NCI-H146 treated with DMSO at 0.1 percent for 48 hours (cell line): ENCODE results near the gene OR2A12.
"Not testable (repeated sequence)": the region's sequence is repeated elsewhere in the genome, so short reads cannot be mapped to it uniquely, and the experiment has no call there.

ENCODE experiments used
- DNase-seq: peaks from one replicate; lab custom pipeline; 2025; ENCODE audit not compliant: unreplicated experiment; lab: John Stamatoyannopoulos, UW

Gene OR2A12

GRCh38 chr7:144118341-144118740, 32.3 kb downstream of the OR2A12 start:
- DNase-seq: no peak

DNA sequence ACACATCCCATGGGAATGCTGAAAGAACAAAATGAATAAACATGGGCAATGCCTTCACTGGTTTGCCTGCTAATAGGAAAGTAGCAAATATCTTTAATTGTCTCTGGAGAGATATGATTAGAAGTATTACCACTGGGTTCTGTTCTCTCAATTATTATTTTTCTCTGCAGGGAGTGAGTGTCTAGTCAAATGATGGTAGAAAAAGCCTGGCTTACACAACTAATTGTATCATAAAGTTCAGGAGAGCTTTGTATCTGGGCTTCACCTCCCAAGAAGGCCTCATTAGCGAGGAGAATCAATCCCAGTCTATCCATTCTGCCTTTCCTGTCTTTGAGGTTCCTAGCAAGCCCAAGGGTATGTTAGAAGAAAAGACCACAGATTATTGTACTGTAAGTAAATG, 36.8 kb downstream of the OR2A12 start, which contains the start of gene OR2A14:
Gene OR2A14 (plus strand): TSS at position 301 of the 400 bp plus-strand sequence. CDS start 5,937 bp downstream, outside the sequence.
- DNase-seq: no peak

DNA sequence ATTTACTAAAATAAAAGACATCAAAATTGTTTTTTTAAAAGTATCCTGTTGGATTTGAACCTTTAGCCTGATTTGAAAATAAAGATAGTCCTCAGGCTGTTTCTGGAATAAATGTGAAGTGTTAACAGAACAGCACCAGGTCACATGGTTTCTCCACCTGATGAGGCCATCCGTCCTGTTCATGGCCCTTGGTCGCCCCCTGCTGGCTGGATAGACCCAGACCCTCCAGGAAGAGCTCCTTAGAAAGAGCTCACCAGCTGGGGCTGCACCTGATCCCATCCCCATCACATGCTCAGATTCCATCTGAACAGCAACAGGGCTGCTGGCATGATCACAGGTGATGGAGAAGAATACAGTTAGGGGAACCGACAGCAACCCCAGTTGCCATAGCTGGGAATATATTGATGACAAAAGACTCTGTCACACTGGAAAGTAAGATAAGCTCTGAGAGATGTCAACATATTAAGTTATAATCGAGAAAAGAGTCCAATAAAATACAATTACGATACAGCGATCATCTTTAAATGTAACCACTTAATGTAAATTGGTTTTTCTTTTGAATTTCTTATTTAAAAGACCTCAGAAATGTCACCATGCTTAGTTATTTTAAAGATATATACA, 41.7 kb downstream of the OR2A12 start:
- peak; percentile 57 for DNase-seq

GRCh38 chr7:144129601-144130000, 43.5 kb downstream of the OR2A12 start:
- DNase-seq: not testable (repeated sequence)

DNA sequence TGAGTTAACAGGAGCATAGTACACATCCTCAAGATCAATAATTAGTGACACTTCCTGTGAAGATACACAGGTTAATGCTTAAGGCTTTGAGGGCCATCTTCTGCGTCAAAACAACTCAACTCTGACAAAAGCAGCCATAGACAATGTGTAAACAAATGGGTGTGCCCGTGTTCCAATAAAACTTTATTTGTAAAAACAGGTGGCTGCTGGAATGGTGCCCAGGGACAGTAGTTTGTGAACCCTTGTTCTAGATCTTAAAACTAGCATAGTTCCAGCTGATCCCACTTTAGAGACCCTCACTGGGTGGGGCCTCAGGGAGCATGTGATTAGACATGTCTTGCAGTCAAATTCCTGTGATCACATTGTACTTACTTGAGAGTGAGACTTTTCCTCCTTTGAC, 44.7 kb downstream of the OR2A12 start:
- no peak for DNase-seq

GRCh38 chr7:144132262-144132661, 46.2 kb downstream of the OR2A12 start:
- no peak for DNase-seq

GRCh38 chr7:144133307-144133706, 47.2 kb downstream of the OR2A12 start:
- no peak for DNase-seq

DNA sequence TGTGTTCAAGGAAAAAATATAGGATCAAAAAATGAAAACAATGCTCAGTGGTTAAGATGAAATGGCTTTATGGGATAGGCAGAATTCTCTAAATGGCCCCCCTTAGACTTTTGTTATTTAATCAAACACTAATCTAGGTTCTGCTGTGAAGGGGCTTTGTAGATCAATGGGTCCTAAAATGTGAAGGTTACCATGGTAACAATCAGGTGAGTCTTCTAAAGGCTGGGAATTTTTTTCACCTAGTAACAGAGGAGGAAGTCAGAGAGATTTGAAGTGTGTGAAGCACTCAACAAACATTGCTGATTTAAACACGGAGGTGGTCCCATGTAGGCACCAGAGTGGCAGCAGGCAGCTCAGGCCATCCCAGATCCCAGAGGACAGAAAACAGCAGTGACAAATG, 48.0 kb downstream of the OR2A12 start:
- DNase-seq: no peak

DNA sequence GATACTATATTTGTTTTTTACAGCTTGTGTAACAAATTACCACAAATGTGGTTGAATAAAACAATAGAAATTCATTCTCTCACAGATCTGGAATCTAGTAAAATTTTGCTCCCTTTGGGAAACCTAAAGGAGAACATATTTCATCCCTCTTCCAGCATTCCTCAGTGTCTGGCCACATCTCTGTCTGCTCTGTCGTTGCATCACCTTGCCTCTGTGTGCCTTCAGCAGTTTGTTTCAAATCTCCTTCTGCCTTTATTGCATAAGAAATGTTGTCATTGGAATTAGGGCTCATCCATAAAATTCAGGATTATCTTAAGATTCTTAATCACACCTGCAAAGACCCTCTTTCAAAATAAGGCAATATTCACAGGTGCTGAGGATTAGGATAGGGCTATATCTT, 51.4 kb downstream of the OR2A12 start:
- DNase-seq: no peak

- DNase-seq: no peak
These were observed 56.1 kb downstream of the OR2A12 start for GRCh38 chr7:144142187-144142586.

- no peak for DNase-seq
These were observed 58.3 kb downstream of the OR2A12 start for GRCh38 chr7:144144426-144144825.

DNA sequence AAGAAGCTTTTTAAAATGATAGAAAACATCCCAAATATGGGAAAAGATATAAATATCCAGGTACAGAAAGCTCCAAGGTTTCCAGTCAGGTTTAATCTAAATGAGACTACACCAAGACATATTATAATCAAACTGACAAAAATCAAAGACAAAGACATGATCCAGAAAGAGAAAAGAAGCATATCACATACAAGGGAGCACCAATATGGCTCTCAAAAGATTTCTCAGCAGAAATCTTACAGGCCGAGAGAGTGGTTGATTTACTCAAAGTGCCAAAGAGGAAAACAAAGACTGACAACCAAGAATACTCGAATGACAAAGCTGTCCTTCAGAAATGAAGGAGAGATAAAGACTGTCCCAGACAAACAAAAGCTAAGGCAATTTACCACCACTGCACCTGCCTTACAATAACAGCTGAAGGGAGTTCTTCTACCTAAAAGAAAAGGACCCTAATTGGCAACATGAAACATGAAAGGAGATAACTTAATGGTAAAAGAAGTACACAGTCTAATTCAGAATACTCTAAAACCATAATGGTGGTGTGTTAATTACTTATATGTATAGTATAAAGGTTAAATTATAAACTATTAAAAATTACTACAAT, 62.2 kb downstream of the OR2A12 start:
- no peak for DNase-seq
